CD4-positive, alpha-beta T cell treated with Interleukin-17A for 1 hour (primary cell): ENCODE results near the gene GRIK3.

Experiments
- DNase-seq: peaks from one replicate; pipeline ENCODE4 v3.0.0-alpha.2; 2020

Gene GRIK3

DNA sequence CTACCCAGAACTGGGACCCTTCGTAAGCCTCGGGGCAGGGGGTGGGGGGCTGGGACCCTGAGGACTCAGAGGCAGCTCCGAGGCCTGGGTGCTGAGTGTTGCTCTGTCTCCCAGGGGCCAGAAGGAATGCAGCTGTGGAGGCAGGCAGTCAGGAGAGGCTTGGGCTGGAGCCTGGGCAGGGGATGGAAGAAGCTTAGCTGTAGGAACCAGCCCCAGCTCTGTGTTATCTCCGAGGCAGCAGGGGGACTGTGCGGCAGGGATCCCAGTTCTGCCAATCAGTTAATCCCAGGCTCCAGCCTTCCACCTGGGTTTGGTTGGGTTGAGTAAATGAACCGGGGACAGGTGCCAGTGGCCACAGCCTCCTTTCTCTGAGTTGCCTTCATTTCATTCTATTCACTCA, 8.2 kb upstream of the GRIK3 start:
- DNase-seq = no peak

GRCh38 chr1:37041483-37041882, 7.2 kb upstream of the GRIK3 start:
- no peak for DNase-seq

DNA sequence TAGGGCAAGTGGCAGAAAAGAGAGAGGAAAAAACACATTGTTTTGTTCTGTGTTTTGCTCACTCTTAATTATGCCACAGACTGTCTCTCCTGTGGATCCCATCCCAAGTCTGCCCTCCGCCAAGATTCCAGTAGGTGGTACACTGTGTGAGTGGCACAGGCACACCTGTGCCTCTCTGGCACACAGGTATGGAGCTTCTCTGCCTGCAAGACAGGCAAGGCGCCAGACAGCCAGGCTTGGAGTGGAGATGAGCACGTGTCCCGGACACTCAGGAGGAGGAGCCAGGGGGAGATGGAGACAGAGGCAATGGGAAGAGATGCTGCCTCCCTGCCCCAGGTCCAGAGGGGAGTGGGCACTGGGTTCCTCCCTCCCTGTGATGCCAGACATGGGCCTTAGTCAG, 6.5 kb upstream of the GRIK3 start:
- DNase-seq = no peak

DNA sequence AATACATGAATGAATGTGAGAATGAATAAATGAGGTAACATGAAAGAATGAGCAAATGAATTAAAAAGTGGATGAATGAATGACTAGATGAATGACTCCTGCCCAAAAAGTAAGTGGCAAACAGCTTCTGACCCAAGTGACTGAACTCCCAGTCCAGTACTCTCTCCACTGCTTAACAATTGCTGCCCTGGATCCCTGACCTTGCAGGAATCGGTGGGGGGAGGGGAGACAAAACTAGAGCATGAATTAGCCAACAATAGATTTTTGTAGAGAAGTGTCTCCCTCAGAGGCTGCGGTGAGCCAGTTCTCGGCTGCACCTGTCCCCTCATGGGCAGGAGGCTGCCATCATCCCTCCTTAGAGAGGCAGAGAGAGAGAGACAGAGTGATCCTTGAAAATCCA, 5.9 kb upstream of the GRIK3 start:
- DNase-seq = no peak

- DNase-seq = no peak
Observed at GRCh38 chr1:37038227-37039093, 4.1 kb upstream of the GRIK3 start.

DNA sequence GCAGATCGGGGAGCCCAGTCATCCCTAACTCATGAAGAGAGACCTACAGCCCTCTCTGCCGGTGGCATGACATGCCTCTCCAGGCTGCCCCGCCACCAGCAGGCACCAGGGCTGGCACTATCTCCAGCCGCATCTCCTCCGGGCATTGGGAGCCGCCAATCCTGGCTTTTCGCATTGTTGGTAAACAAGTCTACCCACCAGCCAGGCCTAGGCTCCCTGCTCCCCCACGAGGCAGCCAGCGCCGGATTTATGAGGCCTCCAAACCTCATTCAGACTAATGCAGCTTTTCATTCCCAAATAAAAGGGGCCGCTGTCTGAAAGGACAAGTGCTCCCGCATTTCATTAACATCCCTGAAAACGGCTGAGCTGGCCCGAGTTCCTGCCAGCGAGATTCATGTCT, 3.4 kb upstream of the GRIK3 start:
- DNase-seq = no peak

- no peak for DNase-seq
Observed at GRCh38 chr1:37036667-37037053, 2.3 kb upstream of the GRIK3 start.

DNA sequence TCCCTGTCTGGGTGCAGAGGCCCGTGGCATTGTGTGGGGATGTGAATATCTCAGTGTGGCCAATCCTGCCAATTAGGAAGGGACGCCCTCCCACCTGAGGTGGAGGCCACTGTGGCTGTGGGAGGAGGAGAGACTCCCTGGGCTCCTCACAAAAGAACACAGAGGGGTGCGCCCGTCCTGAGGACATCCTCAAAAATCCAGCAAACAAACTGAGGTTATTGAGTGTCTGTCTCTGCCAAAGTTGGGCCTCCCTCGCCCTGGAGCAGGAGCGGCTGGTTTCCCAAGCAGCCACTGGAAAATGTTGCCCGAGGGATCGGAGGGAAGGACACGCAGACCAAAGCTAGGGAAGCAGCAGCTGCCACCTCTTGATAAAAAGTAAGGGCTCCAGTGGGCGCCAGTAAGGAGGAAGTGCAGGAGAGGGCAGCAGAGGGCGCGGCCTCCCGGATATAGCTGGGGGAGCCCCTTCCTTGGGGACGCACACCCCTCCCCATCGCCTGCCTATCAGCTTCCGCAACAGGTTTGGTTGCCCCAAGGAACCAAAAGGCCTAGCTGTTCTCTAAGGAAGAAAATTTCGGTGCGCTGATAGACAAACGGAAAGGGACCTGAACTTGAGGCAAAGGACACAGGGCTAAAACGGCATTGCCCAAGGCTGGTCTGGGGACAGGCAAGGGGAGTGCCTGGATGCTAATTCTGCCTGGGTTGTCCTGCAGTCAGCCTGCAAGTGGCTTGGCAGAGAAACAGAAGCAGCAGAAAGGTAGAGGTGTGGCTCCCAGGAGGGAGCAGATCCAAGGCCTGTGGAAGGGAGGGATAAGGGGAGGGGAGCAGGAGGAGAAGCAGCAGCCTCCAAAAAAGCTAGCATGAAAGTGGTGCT, 1.7 kb upstream of the GRIK3 start:
- no peak for DNase-seq

GRCh38 chr1:37035014-37035691, 838 bp upstream of the GRIK3 start:
- DNase-seq = no peak

- DNase-seq = no peak
Observed at GRCh38 chr1:37033355-37034101, 787 bp downstream of the GRIK3 start.

DNA sequence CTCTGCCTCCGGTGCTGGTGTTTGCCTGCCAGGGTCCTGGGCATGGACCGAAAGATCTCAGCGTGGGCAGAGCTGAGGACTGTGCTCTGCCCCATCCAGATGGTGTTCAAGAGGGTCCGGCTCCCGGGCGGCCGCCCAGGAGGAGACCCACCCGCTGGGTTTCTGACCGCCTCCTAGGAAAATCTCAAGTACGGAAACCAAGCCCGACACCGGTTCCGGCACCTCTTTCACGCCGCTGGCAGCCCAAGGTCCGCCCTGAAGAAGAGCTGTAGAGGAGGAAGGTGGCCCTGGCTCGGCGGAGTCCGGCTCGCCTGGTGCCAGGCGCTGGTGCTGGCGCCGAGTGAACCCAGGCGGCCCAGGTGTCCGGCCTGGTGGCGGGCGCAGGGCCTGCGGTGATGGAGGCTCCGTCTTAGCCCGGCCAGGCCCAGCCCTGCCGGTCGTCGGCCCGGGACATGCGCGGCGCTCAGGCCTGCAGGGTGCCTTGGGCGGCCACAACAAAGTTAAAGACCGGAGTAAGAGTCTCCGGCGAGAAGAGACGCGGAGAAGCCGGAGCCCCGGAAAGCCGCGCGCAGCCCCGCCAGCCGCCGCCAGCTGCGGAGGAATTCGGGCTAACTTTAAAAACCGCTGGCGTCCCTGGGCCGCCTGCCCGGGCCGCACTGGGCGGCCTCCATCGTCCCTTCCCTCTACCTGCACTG, 1.5 kb downstream of the GRIK3 start:
- DNase-seq = no peak

DNA sequence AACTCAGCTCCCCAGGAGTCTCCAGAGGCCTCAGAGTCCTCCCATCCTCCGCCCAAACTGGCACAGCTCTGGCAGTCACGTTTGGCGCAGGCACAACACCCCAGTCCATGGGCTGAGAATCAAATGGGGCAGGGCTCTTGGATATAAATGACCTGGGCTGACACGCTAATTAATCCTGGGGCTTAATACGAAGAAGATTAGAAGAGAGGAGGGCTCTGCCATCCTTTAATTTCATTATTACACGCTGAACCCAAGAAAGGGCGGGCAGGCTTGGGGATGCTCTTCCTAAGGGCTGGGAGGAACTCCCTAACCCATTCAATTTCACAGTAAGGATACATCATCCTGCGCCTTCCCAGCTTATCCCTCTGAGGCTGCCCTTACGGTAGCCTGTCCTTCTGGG, 2.4 kb downstream of the GRIK3 start:
- DNase-seq = no peak

GRCh38 chr1:37031429-37031828, 2.9 kb downstream of the GRIK3 start:
- DNase-seq = no peak

DNA sequence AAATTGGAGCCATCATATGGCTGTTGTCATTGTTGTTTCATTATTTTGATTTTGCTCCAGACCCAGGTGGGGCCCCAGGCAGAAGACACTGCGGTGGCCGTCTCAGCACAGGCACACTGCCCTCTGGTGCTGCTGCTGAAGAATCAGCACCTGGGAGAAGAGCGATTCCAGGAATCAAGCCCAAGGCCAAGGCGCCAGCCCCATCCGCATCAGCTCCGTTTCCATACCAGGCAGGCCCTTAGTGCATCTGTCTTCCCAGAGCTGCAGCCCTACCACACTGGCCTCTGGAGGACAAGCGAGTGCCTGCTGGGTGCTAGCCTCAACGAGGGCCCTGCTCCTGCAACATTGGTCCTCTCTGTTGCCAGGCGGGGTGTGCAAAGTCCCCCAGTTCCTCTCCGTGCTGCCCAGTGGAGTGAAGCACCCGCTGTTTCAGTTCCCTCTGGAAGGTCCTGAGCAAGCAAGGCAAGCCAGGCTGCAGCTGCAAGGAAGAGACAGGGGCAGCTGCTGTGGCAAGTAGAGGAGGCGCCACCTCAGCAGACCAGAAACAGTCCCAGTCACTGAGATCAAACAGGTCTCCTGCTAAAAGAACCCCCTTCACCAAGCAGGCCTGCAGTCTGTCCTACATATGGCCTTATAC, 5.2 kb downstream of the GRIK3 start:
- no peak for DNase-seq

GRCh38 chr1:37021502-37021901, 12.8 kb downstream of the GRIK3 start:
- no peak for DNase-seq

DNA sequence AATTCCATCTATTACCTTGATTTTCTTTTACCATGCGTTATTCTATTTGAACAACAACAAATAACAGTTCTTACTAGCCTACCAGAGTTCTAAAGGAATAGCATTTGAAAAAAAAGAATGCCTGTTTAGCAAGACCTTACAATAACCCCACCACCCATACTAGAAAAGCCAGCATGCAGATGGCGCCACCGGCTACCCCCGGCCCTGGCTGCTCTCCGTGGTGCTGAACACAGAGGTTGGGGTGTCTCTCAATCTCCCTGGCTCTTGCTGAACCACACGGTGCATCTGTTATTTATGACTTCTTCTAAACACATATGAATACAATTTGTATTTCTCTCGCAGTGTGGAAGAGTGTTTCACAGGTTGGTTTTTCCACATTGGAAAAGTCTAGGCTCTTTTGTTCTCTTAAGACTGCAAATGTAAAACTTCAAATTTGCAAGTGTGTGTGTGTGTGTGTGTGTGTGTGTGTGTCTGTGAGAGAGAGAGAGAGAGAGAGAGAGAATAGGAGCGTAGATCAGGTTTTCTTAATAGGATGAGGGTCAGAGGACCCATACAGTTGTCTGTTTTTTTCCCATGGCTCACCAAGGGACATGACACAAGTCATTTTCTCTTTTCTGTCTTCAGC, 13.6 kb downstream of the GRIK3 start:
- DNase-seq = no peak

GRCh38 chr1:37018510-37018909, 15.8 kb downstream of the GRIK3 start:
- DNase-seq = no peak

DNA sequence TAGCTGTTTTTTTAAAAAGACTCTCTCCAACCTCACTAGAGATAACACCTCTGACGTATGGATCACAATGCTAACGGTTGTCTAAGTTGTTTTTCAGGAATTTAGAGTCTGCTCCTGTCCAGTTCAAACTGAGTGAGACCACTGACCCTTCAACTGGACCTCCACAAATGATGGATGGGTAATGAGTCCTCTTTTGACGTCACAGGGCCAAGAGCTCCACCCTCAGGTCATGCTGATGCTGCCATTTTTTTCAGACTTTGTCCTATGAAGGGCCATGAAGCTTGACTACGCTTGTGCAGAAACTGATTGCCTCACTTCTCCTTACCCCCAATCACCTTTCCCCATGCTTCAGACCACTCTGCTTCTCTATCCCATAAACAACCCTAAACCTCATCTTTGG, 16.6 kb downstream of the GRIK3 start:
- no peak for DNase-seq

DNA sequence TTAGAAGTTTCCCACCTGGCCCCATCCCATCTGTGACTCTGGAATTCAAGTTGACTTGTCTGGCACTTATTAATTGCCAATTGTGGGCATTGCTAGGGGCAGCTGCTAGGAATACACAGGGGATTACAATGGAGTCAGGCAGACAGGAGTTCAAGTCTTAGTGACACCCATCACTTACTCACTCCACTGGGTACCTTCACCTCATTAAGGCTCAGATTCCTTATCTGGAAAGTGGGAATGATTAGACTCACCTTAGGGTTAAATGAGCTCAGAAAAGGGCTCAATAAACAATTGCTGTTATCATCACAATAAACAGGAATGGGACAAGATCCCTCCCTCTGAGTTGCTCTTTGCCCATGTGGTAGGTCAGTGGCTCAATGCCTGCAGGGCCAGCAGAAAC, 18.2 kb downstream of the GRIK3 start:
- no peak for DNase-seq

DNA sequence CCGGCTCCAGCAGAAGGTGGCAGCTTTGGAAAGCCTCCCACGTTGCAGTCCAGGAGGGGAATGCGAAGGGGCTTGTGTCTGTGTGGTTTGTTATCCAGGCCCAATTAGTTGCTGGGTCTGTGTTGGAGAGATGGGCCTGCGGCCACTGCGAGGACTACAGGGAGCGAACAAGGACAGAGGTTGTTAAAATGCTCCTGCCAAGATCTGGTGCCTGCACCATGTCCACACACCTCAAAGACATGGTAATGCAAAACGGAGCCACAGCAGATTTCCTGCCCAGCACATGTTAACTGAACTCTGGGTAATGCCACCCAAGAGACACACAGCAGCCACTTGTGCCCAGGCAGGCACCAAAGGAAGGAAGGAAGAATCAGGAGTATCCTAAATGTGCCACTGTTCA, 18.6 kb downstream of the GRIK3 start:
- no peak for DNase-seq

DNA sequence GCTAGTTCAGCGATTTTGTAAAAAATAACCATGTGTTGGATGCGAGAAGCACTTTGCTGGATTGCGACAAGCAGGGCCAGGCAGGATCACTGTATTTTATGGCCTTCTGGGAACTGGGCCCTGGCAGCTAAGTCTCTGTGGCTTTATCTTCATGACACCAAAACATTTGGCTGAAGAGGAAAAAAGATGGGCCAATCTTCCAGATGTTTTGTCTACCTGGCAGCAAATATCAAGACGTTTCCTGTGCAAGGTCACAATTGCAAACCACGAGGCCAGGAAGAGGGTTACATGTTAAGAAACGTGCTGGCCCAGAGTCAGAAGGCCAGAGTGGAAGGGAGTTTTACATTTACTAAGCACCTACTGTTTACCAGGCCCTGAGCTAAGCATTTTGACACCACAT, 22.1 kb downstream of the GRIK3 start:
- no peak for DNase-seq
